Measurements from ENCODE around the gene CPA5. TPM values are rescaled to one million over a fixed set of nuclear protein-coding genes. Genes with fewer than 3 reads are reported as not detected.
A peak's percentile ranks its signal among the peaks of the same experiment; 100 is the strongest.

CPA5 gene
- total RNA-seq, 1 donor from 2014 or later: not detected

DNA sequence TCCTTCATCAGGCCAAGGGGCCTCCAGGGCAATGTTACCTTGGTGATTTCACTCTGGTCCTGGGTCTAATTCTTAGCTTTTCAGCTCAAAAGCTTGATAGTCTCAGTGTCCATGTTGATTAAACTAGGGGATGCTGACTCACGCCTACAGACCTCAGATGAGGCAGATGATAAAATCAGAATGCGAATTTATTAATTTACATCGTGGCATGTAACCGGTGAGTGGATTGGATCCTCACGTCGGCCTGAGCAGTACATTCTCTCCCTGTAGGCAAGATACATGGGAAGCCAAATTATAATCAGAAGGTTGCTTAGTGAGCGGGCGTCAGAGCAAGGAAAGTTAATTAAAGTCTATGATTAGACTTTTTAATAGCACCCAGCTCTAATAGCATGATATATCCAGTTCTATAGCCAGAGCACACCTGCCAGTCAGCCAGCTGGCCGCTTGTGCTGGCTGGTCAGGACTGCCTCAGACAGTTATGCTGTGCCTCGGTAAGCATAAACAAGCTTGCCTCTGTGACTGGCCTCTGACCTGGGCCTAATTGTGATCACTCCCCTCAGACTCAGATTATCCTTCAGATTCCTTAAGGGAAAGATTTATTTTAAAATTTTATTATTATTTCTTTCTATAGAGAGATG lies 20.2 kb upstream of the CPA5 start:
- ATAC-seq (ENCODE audit: poor library complexity) (no peak), DNase-seq (no peak)
- intact Hi-C loops (cut with DNase I): no loop called here

DNA sequence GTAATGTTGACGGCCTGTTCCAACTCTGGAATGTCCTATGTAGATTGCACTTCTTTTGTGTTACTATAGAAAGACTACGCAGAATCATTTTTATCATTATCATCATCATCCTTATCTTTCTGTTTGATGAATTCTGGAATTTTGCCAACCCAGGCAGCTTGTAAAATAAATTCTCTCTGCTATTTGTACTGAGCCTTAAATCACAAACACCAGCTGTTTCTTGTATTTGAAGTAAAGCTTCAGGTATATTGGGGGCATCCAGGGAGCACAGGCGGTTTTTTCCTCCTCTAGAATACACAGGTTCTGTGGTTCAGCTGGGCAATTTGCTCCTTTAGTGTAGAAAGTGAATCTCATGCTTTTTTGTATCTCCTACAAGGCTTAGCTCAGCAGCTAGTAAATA lies 14.9 kb upstream of the CPA5 start:
- DNase-seq: no peak
- intact Hi-C loops (cut with DNase I): no loop called here
- no peak for ATAC-seq (ENCODE audit: poor library complexity)

DNA sequence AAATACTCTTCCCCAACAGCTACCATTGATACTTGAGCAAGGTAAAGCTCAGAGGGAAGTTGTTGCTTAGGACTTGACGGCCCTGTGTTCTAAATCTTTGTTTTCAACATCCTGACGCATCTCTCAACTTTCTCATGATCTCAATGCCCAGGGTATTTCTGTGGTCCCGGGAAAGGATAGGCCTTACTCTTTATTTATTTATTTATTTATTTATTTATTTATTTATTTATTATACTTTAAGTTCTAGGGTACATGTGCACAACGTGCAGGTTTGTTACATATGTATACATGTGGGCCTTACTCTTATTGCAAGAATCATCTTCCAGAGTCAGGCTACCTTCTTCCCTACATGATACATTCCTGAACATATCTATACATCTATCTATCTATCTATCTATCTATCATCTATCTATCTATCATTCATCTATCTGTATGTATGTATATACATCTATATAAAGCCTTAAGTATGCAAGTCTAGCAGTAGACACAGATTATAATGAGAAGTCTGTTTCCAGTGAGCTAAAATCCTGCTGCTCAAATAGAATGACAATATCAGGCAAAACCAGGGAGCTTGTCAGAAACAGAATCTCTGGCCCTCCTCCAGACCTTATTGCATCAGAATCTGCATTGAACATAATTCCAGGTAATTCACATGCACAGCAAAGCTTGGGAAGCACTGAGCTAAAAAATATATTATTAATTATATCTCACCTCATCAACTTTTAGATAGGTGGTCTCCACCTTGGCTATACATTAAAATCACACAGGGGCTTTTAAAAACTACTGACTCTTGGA lies 12.2 kb upstream of the CPA5 start:
- intact Hi-C loops (cut with DNase I): no loop called here
- DNase-seq: no peak
- no peak for ATAC-seq (ENCODE audit: poor library complexity)

DNA sequence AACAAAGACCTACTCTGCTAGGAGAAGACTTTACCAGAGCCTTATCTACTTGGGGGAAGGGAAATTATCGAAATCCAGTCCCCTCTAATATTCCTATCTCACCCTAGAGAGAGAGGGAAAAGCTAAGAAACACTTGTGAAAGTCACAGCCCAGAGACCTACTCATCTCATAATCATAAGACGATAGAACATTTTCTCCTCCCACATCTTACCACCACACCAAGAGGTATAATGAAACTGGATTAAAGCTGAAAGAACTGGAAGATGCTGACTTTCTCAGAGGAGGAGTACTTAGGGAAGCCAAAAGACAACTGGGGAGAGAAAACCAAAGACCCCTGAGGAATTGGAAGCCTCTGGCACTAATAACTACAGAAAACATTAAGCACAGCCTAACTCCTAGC lies 10.8 kb upstream of the CPA5 start:
- ATAC-seq (ENCODE audit: poor library complexity): no peak
- DNase-seq: no peak
- intact Hi-C loops (cut with DNase I): no loop called here

DNA sequence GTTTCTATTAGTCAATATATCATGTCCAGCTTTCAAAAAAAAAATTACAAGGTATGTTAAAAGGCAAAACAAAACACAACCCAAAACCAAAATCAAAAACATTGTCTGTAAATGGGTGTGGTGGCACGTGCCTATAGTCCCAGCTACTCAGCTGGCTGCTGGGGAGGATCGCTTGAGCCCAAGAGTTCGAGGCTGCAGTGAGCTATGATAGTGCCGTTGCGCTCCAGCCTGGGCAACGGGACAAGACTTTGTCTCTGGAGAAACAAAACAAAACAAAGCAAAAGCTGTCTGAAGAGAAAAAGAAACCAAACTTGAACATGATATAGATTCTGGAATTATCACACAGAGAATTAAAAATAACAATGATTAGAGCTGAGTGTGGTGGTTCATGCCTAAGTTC lies 10.3 kb upstream of the CPA5 start:
- ATAC-seq (ENCODE audit: poor library complexity) (no peak), DNase-seq (no peak)
- intact Hi-C loops (cut with DNase I): no loop called here

DNA sequence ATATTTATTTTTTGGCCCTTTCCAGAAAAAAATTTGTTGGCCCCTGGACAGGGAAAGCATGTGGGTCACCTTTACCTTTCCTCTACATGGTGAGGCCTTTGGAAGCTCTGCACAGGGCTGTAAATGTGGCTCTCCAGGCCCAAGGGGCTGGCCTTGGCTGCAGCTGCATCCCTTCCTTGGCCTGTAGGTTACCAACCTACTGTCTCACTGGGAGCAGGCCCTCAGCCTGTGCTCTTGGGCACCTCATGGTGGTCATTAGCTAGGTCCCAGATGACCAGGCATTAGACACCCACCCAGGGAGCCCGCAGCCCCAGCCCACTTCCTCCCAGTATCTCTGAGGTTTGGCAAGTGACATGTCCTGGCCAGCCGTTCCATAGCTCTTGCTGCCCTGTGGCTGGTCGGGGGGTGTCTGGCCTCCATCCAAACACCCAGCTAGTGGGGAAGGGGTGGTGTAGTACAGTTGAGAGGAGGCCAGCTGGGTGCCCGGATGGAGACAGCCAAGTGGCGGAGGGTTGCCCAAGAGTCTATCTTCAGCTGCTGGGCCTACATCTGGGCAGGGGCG lies 7.1 kb upstream of the CPA5 start:
- no peak for DNase-seq
- intact Hi-C loops (cut with DNase I): no loop called here
- no peak for ATAC-seq (ENCODE audit: poor library complexity)

DNA sequence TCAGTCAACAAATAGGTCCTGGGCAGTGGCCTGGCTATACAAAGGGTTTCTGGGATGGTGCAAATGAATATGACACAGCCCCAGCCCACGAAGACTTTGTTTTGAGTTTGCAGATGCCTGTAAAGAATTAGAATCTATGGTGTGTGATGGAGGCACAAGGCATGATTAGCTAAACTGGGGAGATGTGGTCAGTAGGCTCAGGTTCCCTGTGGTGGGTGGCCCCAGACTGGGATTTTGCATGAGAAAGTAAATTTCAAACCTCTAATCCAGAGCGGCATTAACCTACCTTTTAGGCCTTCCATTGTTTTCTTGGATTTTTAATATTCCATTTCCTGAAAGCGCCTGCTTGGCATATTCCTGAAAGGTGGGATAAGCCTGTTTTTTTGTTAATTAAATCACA lies 6.4 kb upstream of the CPA5 start:
- ATAC-seq (ENCODE audit: poor library complexity): no peak
- DNase-seq: no peak
- intact Hi-C loops (cut with DNase I): no loop called here

DNA sequence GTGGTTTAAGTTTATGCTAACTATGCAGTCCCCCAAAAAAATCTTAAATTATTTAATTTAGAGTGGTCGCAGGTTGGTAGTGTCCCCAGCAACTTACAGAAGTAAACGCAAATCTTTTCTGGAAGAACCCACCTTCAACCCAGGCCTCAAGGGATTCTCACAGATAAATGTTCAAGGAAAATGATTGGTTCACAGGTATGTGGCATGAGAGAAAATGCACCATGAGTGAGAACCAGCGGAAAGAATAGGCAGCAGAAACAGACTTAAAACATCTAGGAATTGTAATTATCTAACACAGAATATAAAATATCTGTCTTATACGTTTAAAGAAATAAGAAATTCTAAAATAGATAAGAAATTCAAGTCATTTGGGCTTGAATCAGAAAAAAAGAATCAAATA lies 2.7 kb upstream of the CPA5 start:
- DNase-seq: no peak
- intact Hi-C loops (cut with DNase I): no loop called here
- ATAC-seq (ENCODE audit: poor library complexity): no peak

DNA sequence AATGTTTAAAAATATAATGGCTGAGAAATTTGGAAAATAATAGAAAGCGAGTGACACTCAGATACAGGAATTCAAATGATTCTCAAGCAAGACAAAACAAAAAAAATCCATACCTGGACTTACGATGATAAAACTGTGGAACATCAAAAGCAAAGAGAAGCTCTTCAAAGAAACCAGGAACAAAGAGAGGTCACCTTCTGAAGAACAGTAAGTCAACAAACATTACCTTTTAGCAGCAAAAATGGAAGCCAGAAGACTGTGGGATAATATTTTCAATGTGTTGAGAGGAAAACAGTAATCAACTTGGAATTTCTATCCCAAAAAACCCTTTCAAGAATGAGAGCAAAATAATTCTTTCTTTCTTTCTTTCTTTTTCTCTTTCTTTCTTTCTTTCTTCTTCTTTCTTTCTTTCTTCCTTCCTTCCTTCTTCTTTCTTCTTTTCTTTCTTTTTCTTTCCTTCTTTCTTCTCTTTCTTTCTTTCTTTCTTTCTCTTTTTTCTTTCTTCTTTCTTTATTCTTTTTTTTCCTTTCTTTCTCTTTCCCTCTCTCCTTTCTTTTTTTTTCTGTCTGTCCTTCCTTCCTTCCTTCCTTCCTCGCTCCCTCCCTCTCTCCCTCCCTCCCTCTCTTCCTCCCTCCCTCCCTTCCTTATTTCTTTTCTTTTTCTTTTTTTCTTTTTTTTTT lies 1.8 kb upstream of the CPA5 start:
- ATAC-seq (ENCODE audit: poor library complexity) (no peak), DNase-seq (no peak)
- intact Hi-C loops (cut with DNase I): no loop called here

DNA sequence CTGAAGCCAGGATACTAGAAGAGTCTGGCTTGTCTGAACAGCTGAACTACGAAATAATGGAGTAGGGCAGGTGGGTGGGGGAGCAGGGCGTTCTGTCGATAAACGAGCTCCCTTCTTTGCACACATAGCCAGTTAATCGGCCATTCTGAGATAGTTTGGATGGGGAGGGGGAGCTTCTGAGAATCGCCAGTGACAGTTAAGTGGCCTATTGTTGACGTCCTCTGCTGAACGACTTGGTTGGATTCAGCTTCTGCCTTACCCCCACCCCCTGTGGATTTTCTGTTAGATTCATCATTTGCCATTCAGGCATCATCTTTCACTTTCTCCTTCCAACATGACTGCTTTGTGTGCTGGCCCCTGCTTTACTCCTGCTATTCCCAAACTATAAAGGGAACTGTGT lies 520 bp downstream of the CPA5 start:
- intact Hi-C loops (cut with DNase I): no loop called here
- no peak for ATAC-seq (ENCODE audit: poor library complexity)
- DNase-seq: no peak

DNA sequence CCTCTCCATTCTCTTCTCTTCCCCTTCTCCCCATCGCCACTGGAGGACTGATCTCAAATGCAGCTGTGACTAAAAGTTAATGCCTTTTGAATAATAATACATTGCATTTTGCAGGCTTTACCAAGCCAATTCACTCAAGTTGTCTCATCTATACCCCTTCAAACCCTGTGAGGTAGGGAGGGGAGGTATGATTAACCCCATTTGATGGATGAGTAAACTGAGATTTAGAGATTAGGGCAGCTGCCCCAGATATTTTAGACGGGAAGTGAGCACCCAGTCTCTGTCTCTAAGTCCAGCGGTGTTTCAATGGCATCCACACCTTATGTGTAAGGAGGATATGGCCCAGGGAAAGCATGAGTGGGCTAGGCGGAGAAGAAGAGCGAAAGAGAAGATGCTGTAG lies 1.1 kb downstream of the CPA5 start:
- intact Hi-C loops (cut with DNase I): no loop called here
- ATAC-seq (ENCODE audit: poor library complexity) (no peak), DNase-seq (no peak)

DNA sequence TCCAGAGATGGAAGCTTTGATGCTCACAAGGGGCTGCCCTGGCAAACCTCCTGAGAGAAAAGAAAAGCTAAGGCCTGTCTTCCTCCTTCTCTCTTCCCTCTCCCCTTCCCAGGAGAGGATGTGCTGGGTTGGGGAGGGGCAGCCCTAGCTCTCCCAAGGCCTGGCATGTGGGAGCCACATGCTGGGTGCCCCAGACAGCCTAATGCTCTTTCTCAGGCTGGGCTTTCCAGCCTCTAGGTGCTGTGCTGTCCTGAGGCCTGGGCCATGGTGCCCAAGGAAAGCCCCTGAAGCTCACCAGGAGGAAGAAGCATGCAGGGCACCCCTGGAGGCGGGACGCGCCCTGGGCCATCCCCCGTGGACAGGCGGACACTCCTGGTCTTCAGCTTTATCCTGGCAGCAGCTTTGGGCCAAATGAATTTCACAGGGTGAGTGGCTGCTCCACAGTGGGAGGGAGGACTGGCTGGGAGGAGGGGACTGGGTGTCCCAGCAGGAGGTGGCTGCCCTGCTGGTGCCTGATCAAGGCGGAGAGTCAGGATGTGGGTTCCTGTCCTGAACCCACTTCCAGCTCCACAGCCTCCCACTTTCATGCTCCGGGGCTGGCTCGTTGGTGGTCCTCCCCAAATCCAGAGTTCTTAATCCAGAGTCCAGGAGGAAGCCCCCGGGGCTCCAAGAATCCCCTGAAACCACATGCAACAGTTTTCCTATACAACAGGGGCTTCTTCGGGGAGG lies 1.7 kb downstream of the CPA5 start:
- DNase-seq (no peak), ATAC-seq (ENCODE audit: poor library complexity) (no peak)
- intact Hi-C loops (cut with DNase I): no loop called here

DNA sequence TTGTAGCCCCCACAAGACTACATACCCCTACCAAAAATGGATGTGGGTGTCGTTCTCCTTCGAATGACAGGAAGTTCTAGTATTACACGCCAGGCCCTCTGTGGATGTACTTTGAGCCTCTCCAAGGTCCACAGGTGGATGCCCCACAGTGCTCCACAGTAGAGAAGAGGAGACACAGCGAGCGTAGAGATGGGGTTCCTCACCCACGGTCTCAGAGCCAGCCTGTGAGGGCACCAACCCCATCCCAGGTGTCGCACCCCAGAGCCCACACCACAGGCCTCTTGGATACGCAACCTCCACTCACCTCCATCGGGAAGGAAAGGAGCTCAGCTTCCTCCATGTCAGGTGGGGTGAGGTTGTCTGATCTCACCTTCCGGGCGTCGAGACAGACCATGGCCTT lies 2.3 kb downstream of the CPA5 start:
- ATAC-seq (ENCODE audit: poor library complexity) (no peak), DNase-seq (no peak)
- intact Hi-C loops (cut with DNase I): no loop called here

DNA sequence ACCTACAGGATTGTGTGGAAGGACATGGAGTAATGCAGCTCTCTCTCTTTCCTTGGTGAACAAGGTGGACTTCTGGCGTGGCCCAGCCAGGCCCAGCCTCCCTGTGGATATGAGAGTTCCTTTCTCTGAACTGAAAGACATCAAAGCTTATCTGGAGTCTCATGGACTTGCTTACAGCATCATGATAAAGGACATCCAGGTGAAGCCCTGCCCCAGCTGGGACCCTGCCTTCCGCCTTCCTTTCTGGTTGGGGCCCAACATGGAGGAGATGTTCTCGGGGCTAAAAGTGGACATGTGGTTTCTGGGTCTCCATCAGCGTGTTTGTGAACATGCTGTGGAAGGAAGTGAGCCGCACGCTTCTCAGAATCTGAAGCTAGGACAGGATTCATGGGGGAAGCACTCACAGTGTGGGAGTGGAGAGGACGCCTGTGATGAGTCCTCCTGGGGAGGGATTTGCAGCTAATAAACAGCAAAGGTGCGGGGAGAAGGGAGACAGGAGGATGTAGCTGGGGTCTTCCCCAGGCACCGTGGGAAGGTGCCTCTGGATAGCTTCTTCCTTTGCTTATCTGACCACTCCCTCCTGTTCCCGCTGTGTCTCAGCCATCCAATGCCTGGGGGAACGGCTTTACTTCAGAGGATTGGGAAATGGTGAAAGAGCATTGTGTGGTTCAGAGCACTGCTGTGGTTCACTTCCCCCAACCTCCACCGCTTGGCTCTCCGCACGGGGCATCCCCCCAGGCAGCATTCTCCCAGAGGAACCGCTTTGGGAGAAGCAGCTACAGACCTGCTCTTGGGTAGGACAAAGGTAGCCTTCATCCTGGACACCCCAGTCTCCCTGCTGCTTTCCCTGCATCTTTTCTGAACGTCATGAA lies 5.5 kb downstream of the CPA5 start:
- ATAC-seq (ENCODE audit: poor library complexity) (peak; percentile 34), DNase-seq (no peak)
- intact Hi-C loops (cut with DNase I): no loop called here

DNA sequence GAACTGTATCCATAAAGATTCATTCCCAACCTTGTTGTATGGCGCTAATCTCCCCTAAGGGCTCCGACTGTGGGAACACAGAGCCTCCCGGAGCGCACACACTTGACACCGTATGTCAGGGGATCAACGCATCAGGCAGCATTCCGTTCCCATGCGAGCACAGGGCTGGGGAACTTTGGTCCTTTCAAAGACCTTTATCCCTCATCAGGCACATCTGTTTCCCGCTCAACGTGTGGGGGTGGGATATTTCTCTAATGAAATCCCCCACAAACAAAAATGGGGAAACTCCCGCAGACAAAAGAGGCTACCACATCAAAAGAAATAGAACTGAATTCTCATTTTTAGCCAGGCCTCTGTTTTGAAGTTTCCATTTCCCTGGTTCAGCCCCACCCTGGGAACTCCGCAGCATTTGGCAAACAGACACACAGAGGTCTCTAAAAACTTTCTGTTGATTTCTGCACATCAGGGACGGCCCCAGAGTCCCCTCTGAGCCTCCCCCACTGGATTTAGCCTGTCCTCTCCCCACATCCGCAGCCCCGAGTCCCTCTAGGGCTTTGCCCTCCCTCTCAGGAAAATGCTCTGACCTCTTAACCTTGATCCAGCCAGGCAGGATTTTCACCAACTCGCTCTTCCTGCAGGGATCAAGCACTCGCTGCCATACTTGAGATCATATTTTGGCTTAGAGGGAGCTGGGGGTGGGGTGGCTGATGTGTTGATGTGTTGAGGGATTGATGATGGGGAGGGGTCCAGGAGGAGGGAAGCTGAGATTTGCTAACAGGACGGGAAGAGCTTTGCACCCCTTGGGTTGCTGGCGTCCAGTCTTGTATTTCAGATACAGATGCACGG lies 6.6 kb downstream of the CPA5 start:
- ATAC-seq (ENCODE audit: poor library complexity): peak; percentile 57
- no peak for DNase-seq
- intact Hi-C loops (cut with DNase I): no loop called here

DNA sequence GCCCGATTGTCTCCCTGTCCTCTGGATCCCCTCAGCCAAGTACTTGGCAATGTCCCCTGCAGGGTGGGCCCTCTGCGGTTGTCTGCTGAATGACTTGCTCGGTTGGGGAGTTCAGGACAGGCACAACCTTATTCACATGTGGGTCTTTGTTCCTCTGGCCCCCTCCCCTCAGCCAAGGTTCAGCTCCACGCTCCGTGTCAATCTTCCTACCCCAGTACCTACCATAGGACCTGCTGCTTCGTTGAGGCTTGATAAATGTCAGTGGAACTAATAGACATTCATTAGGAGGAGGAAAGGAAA lies 7.1 kb downstream of the CPA5 start:
- peak; percentile 26 for ATAC-seq (ENCODE audit: poor library complexity)
- no peak for DNase-seq
- intact Hi-C loops (cut with DNase I): no loop called here

DNA sequence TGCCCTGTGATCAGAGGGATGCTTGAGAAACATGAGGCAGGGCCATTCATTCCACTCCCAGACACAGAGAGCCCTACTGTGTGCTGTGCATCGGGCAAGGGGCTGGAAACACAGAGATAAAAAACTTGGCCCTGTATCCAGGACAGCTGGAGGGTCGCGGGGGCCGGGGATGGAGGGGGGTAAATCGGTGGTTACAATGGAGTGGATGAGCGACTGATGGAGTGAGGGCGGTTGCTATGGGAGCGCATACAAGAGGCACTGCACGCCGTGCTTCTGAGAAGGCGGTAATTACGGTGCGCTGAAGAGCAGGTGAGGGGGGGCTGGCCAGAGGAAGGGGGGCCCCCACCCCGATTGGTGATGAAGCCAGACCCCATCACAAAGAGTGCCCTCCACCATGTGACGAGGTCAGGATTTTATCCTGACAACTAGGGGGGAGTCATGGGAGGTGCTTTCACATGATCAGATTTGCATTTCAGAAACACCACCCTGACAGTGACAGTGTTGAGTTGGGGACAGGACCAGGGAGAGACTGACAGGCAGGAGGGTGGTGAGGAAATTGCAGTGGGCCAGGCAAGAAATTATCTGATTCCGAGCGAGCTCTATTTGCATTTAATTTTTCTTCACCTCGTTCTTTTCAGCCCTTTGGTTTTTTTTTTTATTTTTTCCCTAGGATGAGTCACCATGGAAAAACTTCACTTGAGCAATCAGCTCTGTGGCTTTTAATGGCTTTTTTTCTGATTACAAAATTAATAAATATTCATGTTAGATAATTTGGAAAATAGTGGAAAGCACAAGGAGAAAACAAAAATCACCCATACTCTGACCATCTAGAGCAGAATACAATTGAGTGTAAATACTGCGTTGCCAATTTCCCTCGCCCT lies 7.8 kb downstream of the CPA5 start:
- DNase-seq (no peak), ATAC-seq (ENCODE audit: poor library complexity) (peak; percentile 7)
- intact Hi-C loops (cut with DNase I): no loop called here

Measured in Right ventricle myocardium superior (tissue), 1 donor.